Measurements from ENCODE around the gene TMA7. TPM values are rescaled to one million over a fixed set of nuclear protein-coding genes. Genes with fewer than 3 reads are reported as not detected.

TMA7 gene
- total RNA-seq, 2 experiments from 2014 or later, result 250 to 313 TPM

- peaks cover 45% of the 10 kb centered on the region for H3K36me3 ChIP-seq (ENCODE audit: insufficient read depth, low read length)
- H4K20me1 ChIP-seq (ENCODE audit: insufficient read depth, low read length), result no peaks in the 10 kb centered on the region; the same call in 1 of the 2 replicates
- peak overlapping the region; percentile 86 for H3K4me2 ChIP-seq (ENCODE audit: low read length)
- no TSS peak for BruUV-seq (replicated peaks)
- 0 out of 2 replicates have a peak overlapping the region, but pooled peaks have one; percentile 1 for H2AFZ ChIP-seq (ENCODE audit: low read length)
- ChIA-PET POLR2A (no interaction called here), CTCF (ENCODE audit: unreplicated experiment) (interaction anchor here (1.0 kb wide), 2 partner anchors 29 to 88 kb away, joined by 3 to 4 read pairs; no protein-coding TSS in a partner anchor)
- H3K4me1 ChIP-seq (ENCODE audit: insufficient read depth, low read length, poor library complexity, severe bottlenecking), result peaks cover 51% of the 10 kb centered on the region
- TF ChIP-seq EZH2phosphoT487 (IDR thresholded peaks at IDR 0.05; ENCODE audit: borderline replicate concordance, low read depth, low read length) (no peak), CTCF (conservative IDR thresholded peaks at IDR 0.05; ENCODE audit: low read length) (peak; percentile 75)
- peak overlapping the region; percentile 59 for H3K27ac ChIP-seq (ENCODE audit: low read depth, low read length, poor library complexity, severe bottlenecking)
- DNase-seq (ENCODE audit: low spot score), result peak; percentile 90
- no peaks in the 10 kb centered on the region for H3K9me3 ChIP-seq (ENCODE audit: low read length)
- intact Hi-C loops (cut with micrococcal nuclease; ENCODE audit: unreplicated experiment), result loop anchor here (1.0 to 2.0 kb wide), 3 partner anchors 19 to 83 kb away; partner anchors contain the start of gene ATRIP
- H3K9me2 ChIP-seq (ENCODE audit: insufficient read depth, low read length), result no peaks in the 10 kb centered on the region
- H3K79me2 ChIP-seq (ENCODE audit: insufficient read depth, low read depth, low read length), result peaks cover 34% of the 10 kb centered on the region; the same call in 1 of the 2 replicates
- peak overlapping the region; percentile 72 for H3K4me3 ChIP-seq (ENCODE audit: low read depth, low read length, poor library complexity, severe bottlenecking)
Observed at GRCh38 chr3:48465531-48466378, 25.7 kb downstream of the TMA7 start.

GRCh38 chr3:48466386-48467109 is 26.5 kb downstream of the TMA7 start:
- CTCF ChIA-PET (ENCODE audit: unreplicated experiment), result interaction anchor here (1.0 kb wide), 2 partner anchors 30 to 87 kb away, joined by 3 to 4 read pairs; no protein-coding TSS in a partner anchor
- Histone ChIP-seq H3K27ac (ENCODE audit: low read depth, low read length, poor library complexity, severe bottlenecking) (peak overlapping the region; percentile 59), H3K9me2 (ENCODE audit: insufficient read depth, low read length) (no peaks in the 10 kb centered on the region), H3K4me1 (ENCODE audit: insufficient read depth, low read length, poor library complexity, severe bottlenecking) (peaks cover 57% of the 10 kb centered on the region), H3K4me2 (ENCODE audit: low read length) (peak overlapping the region; percentile 86), H3K4me3 (ENCODE audit: low read depth, low read length, poor library complexity, severe bottlenecking) (peak overlapping the region; percentile 72), H3K79me2 (ENCODE audit: insufficient read depth, low read depth, low read length) (peaks cover 42% of the 10 kb centered on the region), H3K36me3 (ENCODE audit: insufficient read depth, low read length) (peaks cover 37% of the 10 kb centered on the region), H3K9me3 (ENCODE audit: low read length) (no peaks in the 10 kb centered on the region), H4K20me1 (ENCODE audit: insufficient read depth, low read length) (no peaks in the 10 kb centered on the region; the same call in 1 of the 2 replicates), H2AFZ (ENCODE audit: low read length) (no peak overlapping the region)
- peak; percentile 57 for DNase-seq (ENCODE audit: low spot score)
- BruUV-seq (replicated peaks), result TSS peak; percentile 64
- intact Hi-C loops (cut with micrococcal nuclease; ENCODE audit: unreplicated experiment), result loop anchor here (1.0 to 2.0 kb wide), 2 partner anchors 20 to 41 kb away; partner anchors contain the start of gene ATRIP
- no peak for TF ChIP-seq CTCF (conservative IDR thresholded peaks at IDR 0.05; ENCODE audit: low read length)
- TF ChIP-seq EZH2phosphoT487 (IDR thresholded peaks at IDR 0.05; ENCODE audit: borderline replicate concordance, low read depth, low read length), result no peak
- POLR2A ChIA-PET, result interaction anchor here (0.7 kb wide), 1 partner anchor 27 kb away, joined by 3 read pairs; the partner anchor contains the start of genes CCDC51 and TMA7
